ENCODE measurements around the gene LETM1. TPM values are rescaled to one million over a fixed set of nuclear protein-coding genes. Genes with fewer than 3 reads are reported as not detected.

Gene LETM1
- total and polyA plus RNA-seq, 2 donors (not counting 1 experiment from before 2014, with no cell fraction given): 28.5 to 45.1 TPM

DNA sequence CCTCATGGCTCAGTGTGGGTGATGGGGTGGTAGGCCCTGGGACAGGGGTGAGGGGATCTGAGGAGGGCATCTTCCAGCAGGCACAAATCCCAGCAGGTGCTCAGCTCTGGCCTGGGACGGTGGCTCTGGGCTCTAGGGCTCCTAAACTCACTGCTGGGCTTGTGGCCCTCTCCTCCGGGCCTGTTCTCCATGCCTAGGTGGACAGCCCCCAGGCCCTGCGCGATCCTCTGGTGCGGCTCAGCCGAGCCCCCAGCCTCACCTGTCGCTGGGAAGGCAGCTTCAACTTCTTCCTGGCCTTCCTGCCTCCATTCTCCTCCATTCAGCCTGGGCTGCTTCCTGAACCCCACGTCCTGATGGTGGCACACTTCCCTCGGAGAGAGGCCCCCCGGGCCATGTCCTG, 82.2 kb downstream of the LETM1 start:
- no peak for ATAC-seq (ENCODE audit: low read depth)
- no peak for DNase-seq
- Histone ChIP-seq H3K9me3 (ENCODE audit: control extremely low read depth in 1 of 3, control insufficient read depth in 2 of 3, insufficient read depth in 1 of 3, low read length in 2 of 3) (no peaks in the 10 kb centered on the region), H3K27me3 (replicated peaks in 1 of 4; ENCODE audit: control extremely low read depth in 1 of 4, control insufficient read depth in 3 of 4, insufficient read depth in 4 of 4, low read length in 3 of 4) (peaks cover 0 to 36% (median 4%) of the 10 kb centered on the region in 4 experiments), H3K4me1 (ENCODE audit: control insufficient read depth in 2 of 2, insufficient read depth in 2 of 2, low read length in 2 of 2) (peaks cover 13 to 26% of the 10 kb centered on the region in 2 donors), H2AFZ (ENCODE audit: insufficient read depth, low read depth, low read length, poor library complexity, severe bottlenecking) (no peak overlapping the region), H3K9ac (ENCODE audit: low read length) (no peak overlapping the region), H4K20me1 (ENCODE audit: control insufficient read depth, insufficient read depth, low read length, poor library complexity, severe bottlenecking) (no peaks in the 10 kb centered on the region), H3K4me2 (replicated peaks; ENCODE audit: low read depth, low read length, poor library complexity, severe bottlenecking) (no peak overlapping the region), H3K4me3 (ENCODE audit: control extremely low read depth in 1 of 5, extremely low read depth in 1 of 5, insufficient read depth in 1 of 5, low read depth in 2 of 5, low read length in 4 of 5) (no peak overlapping the region), H3K27ac (ENCODE audit: low read length in 2 of 2) (no peak overlapping the region), H3K79me2 (ENCODE audit: control insufficient read depth, insufficient read depth, low read length) (no peaks in the 10 kb centered on the region), H3K36me3 (replicated peaks in 1 of 2; ENCODE audit: control extremely low read depth in 1 of 2, control insufficient read depth in 1 of 2, extremely low read depth in 1 of 2, insufficient read depth in 2 of 2, low read length in 1 of 2) (no peaks in the 10 kb centered on the region)
- WGBS (ENCODE audit: insufficient coverage): 90% methylated on average over 9 of the region's 10 CpGs
- Mint-ChIP-seq H3K4me1 (peaks cover 4% of the 10 kb centered on the region), H3K9me3 (ENCODE audit: insufficient read depth) (no peaks in the 10 kb centered on the region), H3K27me3 (peaks cover 10% of the 10 kb centered on the region), H3K27ac (no peak overlapping the region), H3K4me3 (no peak overlapping the region)
- ChIA-PET POLR2A (no interaction called here), CTCF (no interaction called here)
- intact Hi-C loops (cut with micrococcal nuclease): no loop called here
- TF ChIP-seq, protein P1, sequence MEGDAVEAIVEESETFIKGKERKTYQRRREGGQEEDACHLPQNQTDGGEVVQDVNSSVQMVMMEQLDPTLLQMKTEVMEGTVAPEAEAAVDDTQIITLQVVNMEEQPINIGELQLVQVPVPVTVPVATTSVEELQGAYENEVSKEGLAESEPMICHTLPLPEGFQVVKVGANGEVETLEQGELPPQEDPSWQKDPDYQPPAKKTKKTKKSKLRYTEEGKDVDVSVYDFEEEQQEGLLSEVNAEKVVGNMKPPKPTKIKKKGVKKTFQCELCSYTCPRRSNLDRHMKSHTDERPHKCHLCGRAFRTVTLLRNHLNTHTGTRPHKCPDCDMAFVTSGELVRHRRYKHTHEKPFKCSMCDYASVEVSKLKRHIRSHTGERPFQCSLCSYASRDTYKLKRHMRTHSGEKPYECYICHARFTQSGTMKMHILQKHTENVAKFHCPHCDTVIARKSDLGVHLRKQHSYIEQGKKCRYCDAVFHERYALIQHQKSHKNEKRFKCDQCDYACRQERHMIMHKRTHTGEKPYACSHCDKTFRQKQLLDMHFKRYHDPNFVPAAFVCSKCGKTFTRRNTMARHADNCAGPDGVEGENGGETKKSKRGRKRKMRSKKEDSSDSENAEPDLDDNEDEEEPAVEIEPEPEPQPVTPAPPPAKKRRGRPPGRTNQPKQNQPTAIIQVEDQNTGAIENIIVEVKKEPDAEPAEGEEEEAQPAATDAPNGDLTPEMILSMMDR (IDR thresholded peaks at IDR 0.05): no peak
- TF ChIP-seq EZH2 (IDR thresholded peaks at IDR 0.05; ENCODE audit: borderline replicate concordance, insufficient read depth, low read depth, low read length, poor library complexity, severe bottlenecking): no peak

- no peak overlapping the region for H2AFZ ChIP-seq (ENCODE audit: insufficient read depth, low read depth, low read length, poor library complexity, severe bottlenecking)
- no peak overlapping the region for H3K27ac ChIP-seq (ENCODE audit: low read length in 2 of 2)
- no peak overlapping the region for H3K9ac ChIP-seq (ENCODE audit: low read length)
- ATAC-seq (ENCODE audit: low read depth) (no peak), DNase-seq (no peak)
- no peaks in the 10 kb centered on the region for H4K20me1 ChIP-seq (ENCODE audit: control insufficient read depth, insufficient read depth, low read length, poor library complexity, severe bottlenecking)
- Mint-ChIP-seq H3K27ac (no peak overlapping the region), H3K4me3 (no peak overlapping the region), H3K4me1 (peaks cover 9% of the 10 kb centered on the region), H3K27me3 (peaks cover 17% of the 10 kb centered on the region), H3K9me3 (ENCODE audit: insufficient read depth) (no peaks in the 10 kb centered on the region)
- no peak overlapping the region for H3K4me3 ChIP-seq (ENCODE audit: control extremely low read depth in 1 of 5, extremely low read depth in 1 of 5, insufficient read depth in 1 of 5, low read depth in 2 of 5, low read length in 4 of 5)
- ChIA-PET CTCF (no interaction called here), POLR2A (no interaction called here)
- no peak overlapping the region for H3K4me2 ChIP-seq (replicated peaks; ENCODE audit: low read depth, low read length, poor library complexity, severe bottlenecking)
- H3K4me1 ChIP-seq (ENCODE audit: control insufficient read depth in 2 of 2, insufficient read depth in 2 of 2, low read length in 2 of 2): peaks cover 21 to 34% of the 10 kb centered on the region in 2 donors
- no peaks in the 10 kb centered on the region for H3K36me3 ChIP-seq (replicated peaks in 1 of 2; ENCODE audit: control extremely low read depth in 1 of 2, control insufficient read depth in 1 of 2, extremely low read depth in 1 of 2, insufficient read depth in 2 of 2, low read length in 1 of 2)
- H3K27me3 ChIP-seq (replicated peaks in 1 of 4; ENCODE audit: control extremely low read depth in 1 of 4, control insufficient read depth in 3 of 4, insufficient read depth in 4 of 4, low read length in 3 of 4): peaks cover 0 to 44% (median 7%) of the 10 kb centered on the region in 4 experiments
- no peaks in the 10 kb centered on the region for H3K9me3 ChIP-seq (ENCODE audit: control extremely low read depth in 1 of 3, control insufficient read depth in 2 of 3, insufficient read depth in 1 of 3, low read length in 2 of 3)
- intact Hi-C loops (cut with micrococcal nuclease): no loop called here
- H3K79me2 ChIP-seq (ENCODE audit: control insufficient read depth, insufficient read depth, low read length): no peaks in the 10 kb centered on the region
- 72% methylated on average over 29 of the region's 30 CpGs for WGBS (ENCODE audit: insufficient coverage)
- TF ChIP-seq EZH2 (IDR thresholded peaks at IDR 0.05; ENCODE audit: borderline replicate concordance, insufficient read depth, low read depth, low read length, poor library complexity, severe bottlenecking): no peak
- TF ChIP-seq, protein P1 (IDR thresholded peaks at IDR 0.05): no peak
Observed at GRCh38 chr4:1772853-1773538, 83.0 kb downstream of the LETM1 start.
